SK-N-MC (cell line): Measurements from ENCODE around the gene GRIP1.

ENCODE experiments used
- DNase-seq: peaks from one replicate; pipeline ENCODE4 v3.0.0-alpha.2; 2011; ENCODE audit warnings: low read depth, low spot score
- H3K27ac ChIP-seq: fragments of 200-600 bp; sonication (generic); 2 replicates; pipeline ENCODE4 v1.5.1; 2016; ENCODE audit warnings: mixed run types
- H3K36me3 ChIP-seq: fragments of 200-600 bp; sonication (generic); 2 replicates; pipeline ENCODE4 v1.6.1; 2017; ENCODE audit warnings: antibody characterized with exemption, low read length, mixed read lengths; ENCODE audit not compliant: insufficient read depth
- H3K4me3 ChIP-seq: fragments of 200-600 bp; sonication (generic); 2 replicates; pipeline ENCODE4 v1.5.1; 2016
- H3K9ac ChIP-seq: fragments of 200-600 bp; sonication (generic); 2 replicates; pipeline ENCODE4 v1.8.0; 2017; ENCODE audit warnings: mixed run types, mixed read lengths; ENCODE audit not compliant: insufficient read length
- H3K9me3 ChIP-seq: fragments of 200-600 bp; sonication (generic); 2 replicates; pipeline ENCODE4 v1.6.1; 2017; ENCODE audit warnings: low read depth, mild to moderate bottlenecking, antibody characterized with exemption, low read length, moderate library complexity, mixed read lengths
- EZH2 ChIP-seq: fragments of 200-600 bp; sonication (generic); IDR thresholded peaks from one replicate; pipeline ENCODE4 v1.6.1; 2017; ENCODE audit warnings: antibody characterized with exemption
- FOXP2 ChIP-seq: optimal IDR thresholded peaks from 2 replicates; pipeline ENCODE3; 2011; ENCODE audit warnings: mild to moderate bottlenecking, moderate library complexity; ENCODE audit not compliant: insufficient read depth; ENCODE audit errors: extremely low read length, control extremely low read depth
- POLR2AphosphoS5 ChIP-seq: IDR thresholded peaks from 2 replicates; pipeline ENCODE4 v1.6.1; 2012; ENCODE audit warnings: mild to moderate bottlenecking, low read depth, low read length, borderline replicate concordance

GRIP1 gene

DNA sequence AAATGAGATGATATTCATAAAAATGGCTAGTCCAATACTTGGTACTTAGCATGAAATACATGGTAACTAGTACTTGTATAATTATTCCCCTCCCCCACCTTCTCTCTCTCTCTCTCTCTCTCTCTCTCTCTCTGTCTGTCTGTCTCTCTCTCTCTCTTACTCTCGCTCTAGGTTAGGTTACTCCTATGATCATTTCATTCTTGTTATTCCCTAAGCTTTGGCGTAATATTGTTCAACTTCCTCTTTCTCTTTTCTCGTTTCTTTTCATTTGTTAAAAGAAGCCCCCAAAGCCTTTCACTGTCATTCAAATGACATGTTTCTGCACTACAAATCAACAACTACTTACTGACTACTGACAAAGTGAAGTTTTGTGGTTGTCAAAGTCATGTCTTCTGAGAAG, 89.8 kb downstream of the GRIP1 start:
- no peak for DNase-seq
- Histone ChIP-seq H3K9ac (no peak overlapping the region), H3K9me3 (no peaks in the 10 kb centered on the region), H3K4me3 (no peak overlapping the region), H3K36me3 (no peaks in the 10 kb centered on the region), H3K27ac (no peak overlapping the region)
- no peak for TF ChIP-seq FOXP2
- no peak for TF ChIP-seq POLR2AphosphoS5
- no peak for TF ChIP-seq EZH2

DNA sequence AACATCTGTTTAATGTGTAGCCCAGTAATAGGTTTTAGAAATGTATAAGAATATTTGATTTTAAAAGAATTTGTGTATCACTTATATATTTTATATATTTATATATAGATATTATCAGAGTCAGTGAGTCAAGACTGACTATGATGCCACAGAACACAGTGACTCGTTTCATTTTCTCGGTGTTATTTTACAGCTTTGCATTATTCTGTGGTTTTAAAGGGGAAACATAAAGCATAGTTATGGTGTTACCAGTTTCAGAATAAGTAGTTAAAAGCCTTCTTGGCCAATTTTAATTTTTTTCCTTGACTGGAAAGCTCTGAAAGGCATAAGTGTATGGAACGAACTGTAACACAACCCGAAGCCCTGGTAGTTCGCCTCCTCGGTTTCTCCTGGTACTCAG, 91.0 kb downstream of the GRIP1 start:
- no peak overlapping the region for H3K4me3 ChIP-seq
- DNase-seq: no peak
- no peaks in the 10 kb centered on the region for H3K36me3 ChIP-seq
- TF ChIP-seq FOXP2: no peak
- no peak for TF ChIP-seq POLR2AphosphoS5
- no peak for TF ChIP-seq EZH2
- no peak overlapping the region for H3K27ac ChIP-seq
- no peaks in the 10 kb centered on the region for H3K9me3 ChIP-seq
- no peak overlapping the region for H3K9ac ChIP-seq

DNA sequence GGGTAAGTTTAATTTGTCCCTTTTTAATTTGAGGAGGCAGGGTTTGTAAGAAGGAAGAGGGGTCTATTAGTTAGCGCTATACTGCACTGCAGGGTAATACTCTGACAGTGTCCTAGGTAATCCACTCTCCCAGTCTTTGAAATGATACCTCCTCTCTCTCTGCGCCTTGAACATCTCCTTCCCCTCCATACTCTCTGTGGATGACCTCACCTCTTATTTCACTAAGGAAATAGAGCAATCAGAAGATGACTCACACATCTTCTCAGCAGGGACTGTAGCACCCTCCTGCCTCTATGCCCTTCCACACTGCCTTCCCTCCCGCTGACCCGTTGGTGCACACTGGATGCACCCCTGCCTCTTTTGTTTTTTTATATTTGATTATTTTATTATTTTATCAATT, 94.2 kb downstream of the GRIP1 start:
- Histone ChIP-seq H3K9me3 (no peaks in the 10 kb centered on the region), H3K36me3 (no peaks in the 10 kb centered on the region), H3K9ac (no peak overlapping the region), H3K27ac (no peak overlapping the region), H3K4me3 (no peak overlapping the region)
- no peak for TF ChIP-seq FOXP2
- no peak for TF ChIP-seq POLR2AphosphoS5
- TF ChIP-seq EZH2: no peak
- no peak for DNase-seq

DNA sequence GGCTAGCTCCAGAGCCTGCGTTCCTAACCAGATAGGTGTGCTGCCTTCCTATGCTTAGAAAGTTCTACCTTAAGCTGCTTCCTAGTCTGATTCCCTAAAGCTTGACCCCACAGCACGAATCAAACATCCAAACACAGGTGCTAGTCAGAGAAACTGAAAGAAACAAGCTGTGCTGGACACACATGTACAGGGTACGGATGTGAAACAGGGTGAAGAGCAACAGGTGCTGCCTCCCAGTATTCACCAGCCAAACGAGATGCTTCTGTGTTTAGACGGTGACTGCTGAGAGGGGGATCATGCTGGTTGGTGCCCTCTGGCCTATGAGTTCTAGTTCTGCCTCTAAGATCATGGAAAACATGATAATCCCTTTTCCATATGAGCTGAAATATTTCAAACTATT, 105.3 kb downstream of the GRIP1 start:
- no peak overlapping the region for H3K9ac ChIP-seq
- no peak overlapping the region for H3K4me3 ChIP-seq

DNA sequence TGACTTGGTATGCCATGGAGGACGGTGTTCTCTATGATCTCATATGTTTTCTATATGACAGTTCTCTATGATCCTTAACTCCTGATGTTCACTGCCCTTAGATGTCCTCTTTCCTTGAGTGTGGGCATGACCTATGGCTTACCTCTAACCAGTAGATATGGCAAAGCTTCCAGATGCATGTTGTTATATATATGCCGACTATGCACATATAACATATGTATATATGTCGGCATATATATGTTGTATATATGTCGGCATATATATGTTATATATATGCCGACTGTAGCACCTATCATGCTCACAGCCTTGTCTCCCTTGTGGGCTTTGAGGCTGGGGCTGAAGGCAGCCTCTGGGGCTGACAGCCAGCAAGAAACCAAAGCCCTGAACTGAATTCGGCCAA, 106.0 kb downstream of the GRIP1 start:
- H3K36me3 ChIP-seq: no peaks in the 10 kb centered on the region
- no peaks in the 10 kb centered on the region for H3K9me3 ChIP-seq
- H3K9ac ChIP-seq: no peak overlapping the region
- no peak overlapping the region for H3K27ac ChIP-seq
- no peak for DNase-seq
- no peak overlapping the region for H3K4me3 ChIP-seq
- TF ChIP-seq POLR2AphosphoS5 (no peak), FOXP2 (no peak), EZH2 (no peak)

More for the DNA sequence above, 105.3 kb downstream of the GRIP1 start:
- no peak for TF ChIP-seq FOXP2
- TF ChIP-seq POLR2AphosphoS5: no peak
- no peak for TF ChIP-seq EZH2
- no peaks in the 10 kb centered on the region for H3K9me3 ChIP-seq
- no peak for DNase-seq
- no peak overlapping the region for H3K27ac ChIP-seq
- H3K36me3 ChIP-seq: no peaks in the 10 kb centered on the region

DNA sequence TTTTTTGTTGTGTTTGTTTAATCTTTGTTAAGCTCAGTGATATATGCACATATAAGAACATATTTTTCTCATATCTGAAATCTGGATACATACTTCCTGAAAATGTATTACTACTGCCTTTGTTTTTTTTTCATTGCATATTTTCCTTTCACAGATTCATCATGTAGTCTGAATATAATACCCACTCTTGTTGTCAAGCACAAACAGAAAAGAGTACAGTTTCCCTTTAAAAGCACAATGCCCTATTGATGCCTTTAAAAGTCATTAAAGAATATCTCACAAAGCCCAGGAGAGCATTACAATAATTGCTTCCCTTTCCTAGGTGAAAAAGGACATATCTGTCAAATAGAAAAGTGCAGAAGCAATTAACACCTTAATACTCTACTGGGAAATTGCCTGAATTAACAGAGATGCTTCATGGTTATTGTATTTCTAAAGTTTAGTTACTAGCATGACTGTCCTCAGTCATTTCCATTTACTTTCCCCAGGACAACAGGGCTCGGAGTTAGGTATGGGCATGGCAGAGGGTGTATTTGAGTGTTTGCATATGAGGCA, 107.4 kb downstream of the GRIP1 start:
- no peak overlapping the region for H3K4me3 ChIP-seq
- no peak for TF ChIP-seq FOXP2
- TF ChIP-seq POLR2AphosphoS5: no peak
- no peak for TF ChIP-seq EZH2
- H3K9ac ChIP-seq: no peak overlapping the region
- H3K9me3 ChIP-seq: no peaks in the 10 kb centered on the region
- no peaks in the 10 kb centered on the region for H3K36me3 ChIP-seq
- DNase-seq: no peak
- H3K27ac ChIP-seq: no peak overlapping the region

DNA sequence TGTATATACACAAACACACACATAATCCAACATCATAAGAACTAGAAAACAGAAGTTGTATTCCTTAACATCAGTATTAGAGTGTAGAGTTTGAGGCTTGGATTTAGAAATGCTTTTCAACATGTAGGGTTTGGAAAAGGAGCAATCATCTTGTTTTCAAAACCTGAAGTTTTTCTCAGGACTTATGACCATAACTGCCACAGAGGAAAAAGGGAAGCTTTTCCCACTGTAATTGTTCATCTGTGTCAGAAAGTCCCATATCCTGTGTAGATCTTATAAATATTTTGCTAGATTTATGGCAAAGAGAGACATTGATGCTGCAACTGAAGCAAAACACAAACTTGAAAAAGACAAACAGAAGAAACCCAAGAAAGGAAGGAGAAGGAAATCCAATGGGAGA, 115.7 kb downstream of the GRIP1 start:
- no peak overlapping the region for H3K4me3 ChIP-seq
- no peak overlapping the region for H3K9ac ChIP-seq
- no peak for DNase-seq
- H3K27ac ChIP-seq: no peak overlapping the region
- H3K36me3 ChIP-seq: no peaks in the 10 kb centered on the region
- TF ChIP-seq POLR2AphosphoS5 (no peak), FOXP2 (no peak), EZH2 (no peak)
- H3K9me3 ChIP-seq: no peaks in the 10 kb centered on the region; the same call in 1 of the 2 replicates

DNA sequence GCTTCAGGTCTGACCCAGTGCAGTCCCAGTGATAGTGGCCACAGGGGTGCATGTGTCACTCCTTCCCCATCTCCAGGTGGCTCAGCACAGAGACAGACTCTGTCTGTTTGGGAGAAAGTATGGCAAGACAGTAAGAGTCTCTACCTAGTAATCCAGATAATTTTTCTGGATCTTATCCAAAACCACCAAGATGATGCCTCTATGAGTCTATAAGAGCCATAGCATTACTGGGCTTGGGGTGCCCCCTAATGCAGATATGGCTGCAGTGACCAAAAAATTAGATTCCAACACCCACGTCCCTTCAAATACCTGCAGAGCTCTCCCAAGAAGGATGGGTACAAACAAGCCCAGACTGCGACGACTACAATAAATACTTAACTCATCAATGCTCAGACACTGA, 123.8 kb downstream of the GRIP1 start:
- H3K9ac ChIP-seq: no peak overlapping the region
- H3K4me3 ChIP-seq: no peak overlapping the region
- no peak for TF ChIP-seq FOXP2
- no peak for TF ChIP-seq EZH2
- no peak for TF ChIP-seq POLR2AphosphoS5
- H3K36me3 ChIP-seq: no peaks in the 10 kb centered on the region
- DNase-seq: no peak
- no peaks in the 10 kb centered on the region for H3K9me3 ChIP-seq
- no peak overlapping the region for H3K27ac ChIP-seq

DNA sequence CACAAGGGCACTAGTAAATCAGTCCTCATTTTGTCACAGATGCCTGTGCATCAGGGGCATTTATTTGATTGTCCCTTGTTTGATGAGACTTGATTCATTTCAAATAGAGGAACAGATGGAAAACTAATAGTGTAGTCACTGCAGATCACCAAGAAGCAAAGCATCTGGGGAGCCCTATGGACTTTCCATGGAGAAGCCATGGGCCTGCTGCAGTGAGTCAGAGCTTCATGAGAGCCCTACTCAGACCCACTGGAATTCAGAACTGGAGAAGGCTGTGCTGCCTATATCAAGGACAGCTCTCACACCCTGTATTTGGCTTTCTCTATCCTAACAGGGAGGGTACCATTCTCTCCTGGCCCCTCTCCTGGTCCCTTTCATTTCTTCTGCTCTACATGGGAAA, 126.2 kb downstream of the GRIP1 start:
- no peak overlapping the region for H3K27ac ChIP-seq
- TF ChIP-seq EZH2 (no peak), FOXP2 (no peak), POLR2AphosphoS5 (no peak)
- no peak overlapping the region for H3K9ac ChIP-seq
- H3K4me3 ChIP-seq: no peak overlapping the region
- no peaks in the 10 kb centered on the region for H3K9me3 ChIP-seq
- DNase-seq: no peak
- no peaks in the 10 kb centered on the region for H3K36me3 ChIP-seq
